ENCODE results near the gene MYO1D.

DNA sequence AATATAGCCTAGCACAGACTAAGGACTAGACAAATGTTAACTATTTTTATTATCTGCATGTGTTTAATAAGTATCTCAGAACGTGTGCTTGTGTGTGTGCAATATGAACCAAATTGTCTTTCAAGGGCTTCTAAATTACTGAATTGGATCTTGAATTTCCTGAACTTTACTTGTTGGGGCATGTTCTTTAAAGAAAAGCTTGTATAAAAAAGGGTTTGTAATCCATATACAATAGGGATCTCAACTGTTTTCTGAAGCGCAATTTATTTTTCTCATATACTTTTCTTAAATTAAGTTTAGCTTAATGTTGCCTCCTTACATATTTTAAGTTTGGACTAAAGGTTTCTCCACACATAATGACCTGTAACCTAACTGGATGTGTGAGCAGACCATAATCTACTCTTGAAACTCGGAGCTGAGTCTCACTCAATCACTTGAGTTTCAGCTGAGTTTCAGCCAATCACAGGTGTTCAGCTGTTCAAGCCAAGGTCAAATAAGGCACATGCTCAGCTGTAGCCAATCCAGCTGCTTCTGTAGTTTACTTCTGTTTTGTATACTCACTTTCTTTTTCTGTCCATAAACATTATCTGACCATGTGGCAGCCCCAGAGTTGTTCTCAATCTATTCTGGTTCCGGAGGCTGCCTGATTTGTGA is 317.8 kb downstream of the MYO1D start:
- TF ChIP-seq, protein P1, sequence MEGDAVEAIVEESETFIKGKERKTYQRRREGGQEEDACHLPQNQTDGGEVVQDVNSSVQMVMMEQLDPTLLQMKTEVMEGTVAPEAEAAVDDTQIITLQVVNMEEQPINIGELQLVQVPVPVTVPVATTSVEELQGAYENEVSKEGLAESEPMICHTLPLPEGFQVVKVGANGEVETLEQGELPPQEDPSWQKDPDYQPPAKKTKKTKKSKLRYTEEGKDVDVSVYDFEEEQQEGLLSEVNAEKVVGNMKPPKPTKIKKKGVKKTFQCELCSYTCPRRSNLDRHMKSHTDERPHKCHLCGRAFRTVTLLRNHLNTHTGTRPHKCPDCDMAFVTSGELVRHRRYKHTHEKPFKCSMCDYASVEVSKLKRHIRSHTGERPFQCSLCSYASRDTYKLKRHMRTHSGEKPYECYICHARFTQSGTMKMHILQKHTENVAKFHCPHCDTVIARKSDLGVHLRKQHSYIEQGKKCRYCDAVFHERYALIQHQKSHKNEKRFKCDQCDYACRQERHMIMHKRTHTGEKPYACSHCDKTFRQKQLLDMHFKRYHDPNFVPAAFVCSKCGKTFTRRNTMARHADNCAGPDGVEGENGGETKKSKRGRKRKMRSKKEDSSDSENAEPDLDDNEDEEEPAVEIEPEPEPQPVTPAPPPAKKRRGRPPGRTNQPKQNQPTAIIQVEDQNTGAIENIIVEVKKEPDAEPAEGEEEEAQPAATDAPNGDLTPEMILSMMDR (IDR thresholded peaks at IDR 0.05) = no peak
- no peak for TF ChIP-seq POLR2A (IDR thresholded peaks at IDR 0.05)

Data from adrenal gland (tissue), 5 donors.